ENCODE data around the gene SLC18A3.

DNA sequence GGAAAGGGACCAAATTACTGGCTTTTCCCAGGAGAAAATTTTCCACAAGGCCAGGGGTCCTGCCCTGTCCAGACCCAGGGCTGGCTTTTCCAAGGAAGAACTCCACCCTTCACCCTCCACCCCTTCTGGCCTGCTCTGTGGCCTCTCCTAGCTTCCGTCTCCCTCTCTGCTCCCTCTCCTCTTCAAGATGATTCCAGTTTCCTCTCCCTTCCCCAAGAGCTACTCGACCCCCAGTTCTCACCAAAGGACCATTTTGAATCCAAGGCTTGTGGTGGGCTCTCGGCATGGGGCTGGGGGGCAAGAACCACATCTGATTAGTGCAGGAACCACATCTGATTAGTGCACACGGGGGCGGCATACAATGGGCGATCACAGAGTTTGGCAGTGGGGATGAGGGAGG is 11.5 kb downstream of the SLC18A3 start:
- TF ChIP-seq, protein P1, sequence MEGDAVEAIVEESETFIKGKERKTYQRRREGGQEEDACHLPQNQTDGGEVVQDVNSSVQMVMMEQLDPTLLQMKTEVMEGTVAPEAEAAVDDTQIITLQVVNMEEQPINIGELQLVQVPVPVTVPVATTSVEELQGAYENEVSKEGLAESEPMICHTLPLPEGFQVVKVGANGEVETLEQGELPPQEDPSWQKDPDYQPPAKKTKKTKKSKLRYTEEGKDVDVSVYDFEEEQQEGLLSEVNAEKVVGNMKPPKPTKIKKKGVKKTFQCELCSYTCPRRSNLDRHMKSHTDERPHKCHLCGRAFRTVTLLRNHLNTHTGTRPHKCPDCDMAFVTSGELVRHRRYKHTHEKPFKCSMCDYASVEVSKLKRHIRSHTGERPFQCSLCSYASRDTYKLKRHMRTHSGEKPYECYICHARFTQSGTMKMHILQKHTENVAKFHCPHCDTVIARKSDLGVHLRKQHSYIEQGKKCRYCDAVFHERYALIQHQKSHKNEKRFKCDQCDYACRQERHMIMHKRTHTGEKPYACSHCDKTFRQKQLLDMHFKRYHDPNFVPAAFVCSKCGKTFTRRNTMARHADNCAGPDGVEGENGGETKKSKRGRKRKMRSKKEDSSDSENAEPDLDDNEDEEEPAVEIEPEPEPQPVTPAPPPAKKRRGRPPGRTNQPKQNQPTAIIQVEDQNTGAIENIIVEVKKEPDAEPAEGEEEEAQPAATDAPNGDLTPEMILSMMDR (IDR thresholded peaks at IDR 0.05; ENCODE audit: poor library complexity) = no peak
- TF ChIP-seq EZH2phosphoT487 (IDR thresholded peaks at IDR 0.05; ENCODE audit: low read depth, severe bottlenecking, unreplicated experiment) (no peak), EZH2 (IDR thresholded peaks at IDR 0.05; ENCODE audit: borderline replicate concordance) (no peak)
